MM.1S (cell line): Measurements from ENCODE around the gene FAM153A.
"Not testable (repeated sequence)": the region's sequence is repeated elsewhere in the genome, so short reads cannot be mapped to it uniquely, and the experiment has no call there.

Experiments
- DNase-seq: peaks from one replicate; pipeline ENCODE4 v3.0.0-alpha.2; 2015
- H2AFZ ChIP-seq: fragments of 300-600 bp; sonication (generic); 2 replicates; pipeline ENCODE4 v1.6.0; 2016; ENCODE audit warnings: antibody characterized with exemption, low read length
- H3F3A ChIP-seq: fragments of 300-600 bp; sonication (generic); 2 replicates; pipeline ENCODE4 v1.6.1; 2016; ENCODE audit warnings: mild to moderate bottlenecking, antibody characterized with exemption, low read length, moderate library complexity, mixed read lengths; ENCODE audit not compliant: insufficient read depth
- H3K27ac ChIP-seq: fragments of 300-600 bp; sonication (generic); 2 replicates; pipeline ENCODE4 v1.5.1; 2016; ENCODE audit warnings: mild to moderate bottlenecking, low read length
- H3K27me3 ChIP-seq: fragments of 300-600 bp; sonication (generic); replicated peaks from 2 replicates; pipeline ENCODE4 v1.6.0; 2016; ENCODE audit warnings: low read length; ENCODE audit not compliant: insufficient read depth
- H3K36me3 ChIP-seq: fragments of 300-600 bp; sonication (generic); replicated peaks from 2 replicates; pipeline ENCODE4 v1.6.1; 2016; ENCODE audit warnings: mild to moderate bottlenecking, low read length, mixed read lengths; ENCODE audit not compliant: insufficient read depth
- H3K4me1 ChIP-seq: fragments of 300-600 bp; sonication (generic); 2 replicates; pipeline ENCODE4 v1.6.1; 2016; ENCODE audit warnings: low read length, mixed read lengths
- H3K4me2 ChIP-seq: fragments of 300-600 bp; sonication (generic); 2 replicates; pipeline ENCODE4 v1.6.0; 2016; ENCODE audit warnings: low read depth, low read length
- H3K4me3 ChIP-seq: fragments of 300-600 bp; sonication (generic); 2 replicates; pipeline ENCODE4 v1.5.1; 2016; ENCODE audit warnings: low read length, mixed read lengths
- H3K79me2 ChIP-seq: fragments of 300-600 bp; sonication (generic); 2 replicates; pipeline ENCODE4 v1.6.1; 2016; ENCODE audit warnings: mixed run types, low read length, mixed read lengths
- H3K9ac ChIP-seq: fragments of 300-600 bp; sonication (generic); 2 replicates; pipeline ENCODE4 v1.6.1; 2016; ENCODE audit warnings: low read length, mixed read lengths
- H3K9me2 ChIP-seq: fragments of 300-600 bp; sonication (generic); replicated peaks from 2 replicates; pipeline ENCODE4 v1.6.1; 2016; ENCODE audit warnings: mild to moderate bottlenecking, low read length, mixed read lengths; ENCODE audit not compliant: insufficient read depth
- H3K9me3 ChIP-seq: fragments of 300-600 bp; sonication (generic); replicated peaks from 2 replicates; pipeline ENCODE4 v1.6.1; 2016; ENCODE audit warnings: mild to moderate bottlenecking, low read length, mixed read lengths; ENCODE audit not compliant: insufficient read depth
- H4K20me1 ChIP-seq: fragments of 300-600 bp; sonication (generic); 2 replicates; pipeline ENCODE4 v1.6.1; 2016; ENCODE audit warnings: mild to moderate bottlenecking, low read length, moderate library complexity, mixed read lengths; ENCODE audit not compliant: insufficient read depth

The FAM153A gene

DNA sequence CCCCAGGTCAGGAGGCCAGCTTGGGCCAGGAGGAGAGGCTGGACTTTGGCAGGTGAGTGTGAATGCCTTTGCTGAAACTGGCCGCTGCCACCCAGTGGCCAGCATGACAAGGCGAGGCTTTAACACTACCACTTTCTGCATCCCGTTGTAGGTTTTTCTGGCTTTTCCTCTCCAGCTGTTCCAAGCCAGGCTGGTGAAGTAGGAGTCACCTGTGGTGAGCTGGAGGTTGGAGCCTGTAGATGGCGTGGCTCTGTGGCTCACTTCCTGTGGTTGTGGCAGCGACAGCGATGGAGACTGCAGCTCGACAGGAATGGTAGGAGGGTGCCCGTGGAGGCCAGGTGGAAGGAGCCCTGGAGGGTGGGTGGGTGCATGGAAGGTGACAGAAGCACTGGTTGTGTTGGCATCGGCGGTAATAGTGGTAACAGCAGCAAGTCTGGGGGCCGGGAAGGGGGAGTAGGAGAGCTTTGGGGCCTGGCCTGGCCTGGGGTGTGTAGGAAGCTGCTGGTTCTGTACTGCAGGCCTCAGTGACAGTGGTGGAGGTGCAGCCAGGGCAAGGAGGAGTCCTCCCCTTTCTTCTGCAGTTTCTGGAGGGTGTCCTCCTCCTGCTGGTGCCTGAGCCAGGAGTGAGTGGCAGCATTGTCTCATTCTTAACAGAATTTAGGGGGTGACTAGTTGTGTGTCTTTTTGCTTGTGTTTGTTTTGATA, 26.7 kb upstream of the FAM153A start:
- H4K20me1 ChIP-seq, H3K27me3 ChIP-seq, H3K4me1 ChIP-seq, H3F3A ChIP-seq, H3K27ac ChIP-seq, H2AFZ ChIP-seq, H3K79me2 ChIP-seq, H3K9me3 ChIP-seq, H3K9me2 ChIP-seq, H3K4me2 ChIP-seq, DNase-seq, H3K9ac ChIP-seq, H3K4me3 ChIP-seq, H3K36me3 ChIP-seq: not testable (repeated sequence)

GRCh38 chr5:177808420-177808819, 25.7 kb upstream of the FAM153A start:
- H3K4me1 ChIP-seq, H3K4me2 ChIP-seq, H3K9ac ChIP-seq, H3K4me3 ChIP-seq, H4K20me1 ChIP-seq, H3F3A ChIP-seq, H3K36me3 ChIP-seq, H3K27ac ChIP-seq, H2AFZ ChIP-seq, DNase-seq, H3K27me3 ChIP-seq, H3K9me2 ChIP-seq, H3K79me2 ChIP-seq, H3K9me3 ChIP-seq: not testable (repeated sequence)

DNA sequence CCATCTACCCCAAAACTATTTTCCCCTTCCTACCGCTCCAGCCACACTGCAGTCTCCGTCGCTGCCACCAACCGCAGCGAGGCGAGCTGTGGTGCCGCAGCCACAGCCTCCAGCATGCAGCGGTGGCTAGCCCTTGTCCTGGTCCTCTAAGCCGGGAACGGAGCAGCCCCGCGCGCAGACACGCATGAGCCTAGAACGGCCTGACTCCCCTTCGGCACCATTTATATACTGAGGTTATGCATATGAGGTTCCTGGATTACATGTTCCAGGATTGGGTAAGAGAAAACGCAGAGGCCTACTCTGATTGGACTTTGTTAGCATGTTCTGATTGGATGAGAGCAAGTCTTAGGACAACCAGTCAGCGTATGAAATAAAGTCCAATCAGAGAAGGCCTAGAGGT, 24.6 kb upstream of the FAM153A start:
- not testable (repeated sequence) for H3K9me3 ChIP-seq, H3K9ac ChIP-seq, H3K36me3 ChIP-seq, H3K27ac ChIP-seq, H3F3A ChIP-seq, H4K20me1 ChIP-seq, H2AFZ ChIP-seq, H3K79me2 ChIP-seq, H3K9me2 ChIP-seq, H3K4me2 ChIP-seq, H3K4me3 ChIP-seq, H3K27me3 ChIP-seq, DNase-seq, H3K4me1 ChIP-seq

GRCh38 chr5:177801427-177801826, 18.7 kb upstream of the FAM153A start:
- not testable (repeated sequence) for H3K4me3 ChIP-seq, H3K9ac ChIP-seq, H3K79me2 ChIP-seq, H2AFZ ChIP-seq, H3K4me2 ChIP-seq, H3K9me3 ChIP-seq, H3K9me2 ChIP-seq, H3K27ac ChIP-seq, H3K27me3 ChIP-seq, H4K20me1 ChIP-seq, H3F3A ChIP-seq, H3K4me1 ChIP-seq, DNase-seq, H3K36me3 ChIP-seq

- H3K79me2 ChIP-seq, H2AFZ ChIP-seq, H3K9ac ChIP-seq, H3F3A ChIP-seq, H3K4me3 ChIP-seq, H3K4me2 ChIP-seq, H3K27me3 ChIP-seq, H3K27ac ChIP-seq, H3K36me3 ChIP-seq, H4K20me1 ChIP-seq, H3K4me1 ChIP-seq, H3K9me3 ChIP-seq, H3K9me2 ChIP-seq, DNase-seq: not testable (repeated sequence)
Measured at GRCh38 chr5:177798237-177798840, 15.6 kb upstream of the FAM153A start.

GRCh38 chr5:177793272-177793671, 10.6 kb upstream of the FAM153A start:
- H3K27ac ChIP-seq, H3K4me2 ChIP-seq, H2AFZ ChIP-seq, DNase-seq, H3K79me2 ChIP-seq, H3K36me3 ChIP-seq, H3K27me3 ChIP-seq, H4K20me1 ChIP-seq, H3F3A ChIP-seq, H3K9me3 ChIP-seq, H3K9me2 ChIP-seq, H3K9ac ChIP-seq, H3K4me3 ChIP-seq, H3K4me1 ChIP-seq: not testable (repeated sequence)

DNA sequence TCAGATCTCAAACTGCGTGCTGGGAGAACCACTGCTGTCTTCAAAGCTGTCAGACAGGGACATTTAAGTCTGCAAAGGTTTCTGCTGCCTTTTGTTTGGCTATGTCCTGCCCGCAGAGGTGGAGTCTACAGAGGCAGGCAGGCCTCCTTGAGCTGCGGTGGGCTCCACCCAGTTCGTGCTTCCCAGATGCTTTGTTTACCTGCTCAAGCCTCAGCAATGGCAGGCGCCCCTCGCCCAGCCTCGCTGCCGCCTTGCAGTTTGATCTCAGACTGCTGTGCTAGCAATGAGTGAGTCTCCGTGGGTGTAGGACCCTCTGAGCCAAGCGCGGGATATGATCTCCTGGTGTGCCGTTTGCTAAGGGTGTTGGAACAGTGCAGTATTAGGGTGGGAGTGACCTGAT, 8.9 kb upstream of the FAM153A start:
- H3K9ac ChIP-seq = not testable (repeated sequence)

DNA sequence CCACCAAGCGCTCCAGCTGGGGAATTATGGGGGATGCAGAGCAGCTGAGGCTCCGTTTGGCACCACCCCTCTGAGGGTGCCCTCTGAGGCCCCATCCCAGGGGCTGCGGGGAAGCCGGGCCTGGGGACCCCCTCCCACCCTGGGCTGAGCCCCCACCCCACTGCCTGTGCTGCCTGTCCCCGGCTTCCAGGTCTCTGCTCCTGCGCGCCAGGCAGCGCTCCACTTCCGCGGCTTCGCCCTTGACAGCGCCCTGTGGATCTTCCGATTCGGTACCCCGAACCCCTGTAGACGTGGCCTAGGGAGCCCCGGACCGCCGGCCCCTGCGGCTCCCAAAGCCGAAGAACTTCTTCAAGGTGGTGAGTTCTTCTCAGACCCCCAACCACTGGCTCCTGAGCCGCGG, 530 bp downstream of the FAM153A start:
- H2AFZ ChIP-seq, H3K36me3 ChIP-seq, DNase-seq, H3K4me1 ChIP-seq, H3K9me3 ChIP-seq, H3K27me3 ChIP-seq, H3K9me2 ChIP-seq, H3K4me2 ChIP-seq, H3K4me3 ChIP-seq, H3K79me2 ChIP-seq, H3K9ac ChIP-seq, H4K20me1 ChIP-seq, H3K27ac ChIP-seq, H3F3A ChIP-seq: not testable (repeated sequence)

More for the DNA sequence above, 8.9 kb upstream of the FAM153A start:
- not testable (repeated sequence) for H3K9me3 ChIP-seq, H3K4me1 ChIP-seq, H3K27me3 ChIP-seq, DNase-seq, H3K9me2 ChIP-seq, H2AFZ ChIP-seq, H3K27ac ChIP-seq, H3K36me3 ChIP-seq, H3K79me2 ChIP-seq, H3K4me3 ChIP-seq, H3K4me2 ChIP-seq, H3F3A ChIP-seq, H4K20me1 ChIP-seq
